ENCODE measurements around the gene SPRYD4. TPM values are rescaled to one million over a fixed set of nuclear protein-coding genes. Genes with fewer than 3 reads are reported as not detected.
"Not testable (repeated sequence)": the region's sequence is repeated elsewhere in the genome, so short reads cannot be mapped to it uniquely, and the experiment has no call there.

The SPRYD4 gene
- total and polyA plus RNA-seq, 5 donors from 2014 or later, result 0.64 to 5.3 (median 1.5) TPM

- not testable (repeated sequence) for H3K4me1 ChIP-seq (ENCODE audit: control insufficient read depth, insufficient read depth, low read length, poor library complexity, severe bottlenecking); ATAC-seq (ENCODE audit: low read depth in 2 of 2); H3K36me3 Mint-ChIP-seq; H3K4me3 Mint-ChIP-seq; H3K36me3 ChIP-seq (ENCODE audit: control insufficient read depth, insufficient read depth, low read length); H3K27me3 ChIP-seq (ENCODE audit: control insufficient read depth, insufficient read depth, low read length); H3K9me3 Mint-ChIP-seq; H3K4me1 Mint-ChIP-seq; H3K27ac Mint-ChIP-seq; H3K27ac ChIP-seq (ENCODE audit: insufficient read depth, low read length, poor library complexity, severe bottlenecking); H3K4me3 ChIP-seq (ENCODE audit: low read depth, low read length); H3K9me3 ChIP-seq (ENCODE audit: control insufficient read depth in 2 of 2, low read length in 2 of 2)
- H3K27me3 Mint-ChIP-seq, result peaks cover 35% of the 10 kb centered on the region
- peak in 1 of 3 donors; percentile 6 for DNase-seq
These were observed 45.6 kb downstream of the SPRYD4 start for GRCh38 chr12:56514014-56514318.

- peak overlapping the region in 1 of 4 donors; percentile 21 for H3K4me3 Mint-ChIP-seq
- Histone ChIP-seq H3K27me3 (ENCODE audit: control insufficient read depth, insufficient read depth, low read length) (no peaks in the 10 kb centered on the region), H3K9me3 (ENCODE audit: control insufficient read depth in 2 of 2, low read length in 2 of 2) (no peaks in the 10 kb centered on the region), H3K4me3 (ENCODE audit: low read depth, low read length) (no peak overlapping the region), H3K27ac (ENCODE audit: insufficient read depth, low read length, poor library complexity, severe bottlenecking) (no peak overlapping the region), H3K36me3 (ENCODE audit: control insufficient read depth, insufficient read depth, low read length) (no peaks in the 10 kb centered on the region), H3K4me1 (ENCODE audit: control insufficient read depth, insufficient read depth, low read length, poor library complexity, severe bottlenecking) (peaks cover 17% of the 10 kb centered on the region)
- H3K4me1 Mint-ChIP-seq, result peaks cover 5 to 27% (median 14%) of the 10 kb centered on the region in 4 donors
- H3K27ac Mint-ChIP-seq, result no peak overlapping the region
- no peaks in the 10 kb centered on the region for H3K36me3 Mint-ChIP-seq
- DNase-seq (no peak), ATAC-seq (ENCODE audit: low read depth in 2 of 2) (no peak)
- peaks cover 31% of the 10 kb centered on the region for H3K27me3 Mint-ChIP-seq
- H3K9me3 Mint-ChIP-seq, result peaks cover 0 to 2% (median 0%) of the 10 kb centered on the region in 7 donors
These were observed 49.5 kb downstream of the SPRYD4 start for GRCh38 chr12:56517854-56518253.

- peaks cover 0 to 2% (median 0%) of the 10 kb centered on the region in 7 donors for H3K9me3 Mint-ChIP-seq
These were observed 50.2 kb downstream of the SPRYD4 start for GRCh38 chr12:56518570-56518969.

GRCh38 chr12:56520048-56520447, 51.7 kb downstream of the SPRYD4 start:
- Histone ChIP-seq H3K27me3 (ENCODE audit: control insufficient read depth, insufficient read depth, low read length) (no peaks in the 10 kb centered on the region), H3K9me3 (ENCODE audit: control insufficient read depth in 2 of 2, low read length in 2 of 2) (no peaks in the 10 kb centered on the region), H3K27ac (ENCODE audit: insufficient read depth, low read length, poor library complexity, severe bottlenecking) (no peak overlapping the region), H3K36me3 (ENCODE audit: control insufficient read depth, insufficient read depth, low read length) (no peaks in the 10 kb centered on the region), H3K4me3 (ENCODE audit: low read depth, low read length) (no peak overlapping the region), H3K4me1 (ENCODE audit: control insufficient read depth, insufficient read depth, low read length, poor library complexity, severe bottlenecking) (peaks cover 17% of the 10 kb centered on the region)
- DNase-seq, result no peak
- H3K4me1 Mint-ChIP-seq, result peaks cover 0 to 28% (median 11%) of the 10 kb centered on the region in 4 donors
- H3K4me3 Mint-ChIP-seq, result peak overlapping the region in 1 of 4 donors; percentile 21
- peak overlapping the region in 1 of 3 donors; percentile 55 for H3K27ac Mint-ChIP-seq
- no peak for ATAC-seq (ENCODE audit: low read depth in 2 of 2)
- no peaks in the 10 kb centered on the region for H3K36me3 Mint-ChIP-seq
- H3K9me3 Mint-ChIP-seq, result peaks cover 0 to 2% (median 0%) of the 10 kb centered on the region in 7 donors
- peaks cover 27% of the 10 kb centered on the region for H3K27me3 Mint-ChIP-seq

More at GRCh38 chr12:56518570-56518969, 50.2 kb downstream of the SPRYD4 start:
- no peak for ATAC-seq (ENCODE audit: low read depth in 2 of 2)
- Histone ChIP-seq H3K36me3 (ENCODE audit: control insufficient read depth, insufficient read depth, low read length) (no peaks in the 10 kb centered on the region), H3K4me3 (ENCODE audit: low read depth, low read length) (no peak overlapping the region), H3K4me1 (ENCODE audit: control insufficient read depth, insufficient read depth, low read length, poor library complexity, severe bottlenecking) (peaks cover 17% of the 10 kb centered on the region), H3K27ac (ENCODE audit: insufficient read depth, low read length, poor library complexity, severe bottlenecking) (no peak overlapping the region), H3K27me3 (ENCODE audit: control insufficient read depth, insufficient read depth, low read length) (no peaks in the 10 kb centered on the region), H3K9me3 (ENCODE audit: control insufficient read depth in 2 of 2, low read length in 2 of 2) (no peaks in the 10 kb centered on the region)
- DNase-seq, result no peak
- peaks cover 31% of the 10 kb centered on the region for H3K27me3 Mint-ChIP-seq
- H3K4me1 Mint-ChIP-seq, result peaks cover 4 to 28% (median 13%) of the 10 kb centered on the region in 4 donors
- H3K4me3 Mint-ChIP-seq, result no peak overlapping the region
- no peaks in the 10 kb centered on the region for H3K36me3 Mint-ChIP-seq
- H3K27ac Mint-ChIP-seq, result peak overlapping the region in 1 of 3 donors; percentile 33

GRCh38 chr12:56520506-56520905, 52.1 kb downstream of the SPRYD4 start:
- Mint-ChIP-seq H3K9me3 (peaks cover 0 to 2% (median 0%) of the 10 kb centered on the region in 7 donors), H3K4me3 (peak overlapping the region in 2 of 4 donors; percentile 18 to 73), H3K27me3 (peaks cover 27% of the 10 kb centered on the region), H3K27ac (peak overlapping the region in 1 of 3 donors; percentile 20), H3K36me3 (no peaks in the 10 kb centered on the region), H3K4me1 (peaks cover 0 to 28% (median 11%) of the 10 kb centered on the region in 4 donors)
- peaks cover 17% of the 10 kb centered on the region for H3K4me1 ChIP-seq (ENCODE audit: control insufficient read depth, insufficient read depth, low read length, poor library complexity, severe bottlenecking)
- H3K36me3 ChIP-seq (ENCODE audit: control insufficient read depth, insufficient read depth, low read length), result no peaks in the 10 kb centered on the region
- no peaks in the 10 kb centered on the region for H3K27me3 ChIP-seq (ENCODE audit: control insufficient read depth, insufficient read depth, low read length)
- ATAC-seq (ENCODE audit: low read depth in 2 of 2), result no peak
- H3K4me3 ChIP-seq (ENCODE audit: low read depth, low read length), result no peak overlapping the region
- H3K27ac ChIP-seq (ENCODE audit: insufficient read depth, low read length, poor library complexity, severe bottlenecking), result no peak overlapping the region
- no peak for DNase-seq
- no peaks in the 10 kb centered on the region for H3K9me3 ChIP-seq (ENCODE audit: control insufficient read depth in 2 of 2, low read length in 2 of 2)

GRCh38 chr12:56521209-56521589, 52.8 kb downstream of the SPRYD4 start:
- H3K27ac Mint-ChIP-seq, result peak overlapping the region; percentile 54 to 92 (median 82)
- no peaks in the 10 kb centered on the region for H3K9me3 ChIP-seq (ENCODE audit: control insufficient read depth in 2 of 2, low read length in 2 of 2)

GRCh38 chr12:56521590-56522371, 53.4 kb downstream of the SPRYD4 start, which contains the start of gene RBMS2:
Gene RBMS2, plus strand, starts transcription at chr12:56521820. Its CDS starts 204 bp downstream, at chr12:56522024.
- Histone ChIP-seq H3K36me3 (ENCODE audit: control insufficient read depth, insufficient read depth, low read length) (no peaks in the 10 kb centered on the region), H3K4me3 (ENCODE audit: low read depth, low read length) (peak within 1 kb of the TSS; percentile 64), H3K27me3 (ENCODE audit: control insufficient read depth, insufficient read depth, low read length) (no peaks in the 10 kb centered on the region), H3K4me1 (ENCODE audit: control insufficient read depth, insufficient read depth, low read length, poor library complexity, severe bottlenecking) (peaks cover 17% of the 10 kb centered on the region), H3K9me3 (ENCODE audit: control insufficient read depth in 2 of 2, low read length in 2 of 2) (no peaks in the 10 kb centered on the region), H3K27ac (ENCODE audit: insufficient read depth, low read length, poor library complexity, severe bottlenecking) (no peak within 1 kb of the TSS)
- peak within 1 kb of the TSS; percentile 54 to 92 (median 82) for H3K27ac Mint-ChIP-seq
- peaks cover 20% of the 10 kb centered on the region for H3K27me3 Mint-ChIP-seq
- H3K36me3 Mint-ChIP-seq, result no peaks in the 10 kb centered on the region
- DNase-seq (peak; percentile 16 to 53 (median 22)), ATAC-seq (ENCODE audit: low read depth in 2 of 2) (peak; percentile 58 to 90)
- peaks cover 0 to 2% (median 0%) of the 10 kb centered on the region in 7 donors for H3K9me3 Mint-ChIP-seq
- H3K4me3 Mint-ChIP-seq, result peak within 1 kb of the TSS; percentile 39 to 91 (median 84)
- peaks cover 0 to 28% (median 11%) of the 10 kb centered on the region in 4 donors for H3K4me1 Mint-ChIP-seq

More at GRCh38 chr12:56521209-56521589, 52.8 kb downstream of the SPRYD4 start:
- Mint-ChIP-seq H3K4me3 (peak overlapping the region in 3 of 4 donors; percentile 39 to 91 (median 83)), H3K36me3 (no peaks in the 10 kb centered on the region), H3K4me1 (peaks cover 0 to 28% (median 11%) of the 10 kb centered on the region in 4 donors), H3K27me3 (peaks cover 26% of the 10 kb centered on the region), H3K9me3 (peaks cover 0 to 2% (median 0%) of the 10 kb centered on the region in 7 donors)
- Histone ChIP-seq H3K4me1 (ENCODE audit: control insufficient read depth, insufficient read depth, low read length, poor library complexity, severe bottlenecking) (peaks cover 17% of the 10 kb centered on the region), H3K4me3 (ENCODE audit: low read depth, low read length) (peak overlapping the region; percentile 64), H3K27me3 (ENCODE audit: control insufficient read depth, insufficient read depth, low read length) (no peaks in the 10 kb centered on the region), H3K27ac (ENCODE audit: insufficient read depth, low read length, poor library complexity, severe bottlenecking) (no peak overlapping the region), H3K36me3 (ENCODE audit: control insufficient read depth, insufficient read depth, low read length) (no peaks in the 10 kb centered on the region)
- no peak for DNase-seq
- ATAC-seq (ENCODE audit: low read depth in 2 of 2), result no peak

Measured in CD4-positive, CD25-positive, alpha-beta regulatory T cell (primary cell).